GM21619 (cell line): ENCODE measurements around the gene MSL2.
"Not testable (repeated sequence)": the region's sequence is repeated elsewhere in the genome, so short reads cannot be mapped to it uniquely, and the experiment has no call there.

ENCODE experiments used
- ATAC-seq: cut with Tn5 transposase; IDR thresholded peaks from one replicate; pipeline ENCODE4 v1.9.1; 2021; ENCODE audit not compliant: unreplicated experiment

Gene MSL2

GRCh38 chr3:136146981-136147729, 49.0 kb downstream of the MSL2 start:
- ATAC-seq: no peak

DNA sequence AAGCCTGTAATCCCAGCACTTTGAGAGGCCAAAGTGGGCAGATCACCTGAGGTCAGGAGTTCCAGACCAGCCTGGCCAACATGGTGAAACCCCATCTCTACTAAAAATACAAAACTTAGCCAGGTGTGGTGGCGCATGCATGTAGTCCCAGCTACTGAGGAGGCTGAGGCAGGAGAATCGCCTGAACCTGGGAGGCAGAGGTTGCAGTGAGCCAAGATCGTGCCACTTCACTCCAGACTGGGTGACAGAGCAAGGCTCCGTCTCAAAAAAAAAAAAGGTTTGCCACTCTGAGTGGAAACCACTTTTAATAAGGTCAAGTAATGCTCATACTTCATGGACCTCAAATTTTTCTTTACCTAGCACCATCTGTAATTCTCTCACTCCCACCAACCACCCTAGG, 51.7 kb downstream of the MSL2 start:
- ATAC-seq: not testable (repeated sequence)

DNA sequence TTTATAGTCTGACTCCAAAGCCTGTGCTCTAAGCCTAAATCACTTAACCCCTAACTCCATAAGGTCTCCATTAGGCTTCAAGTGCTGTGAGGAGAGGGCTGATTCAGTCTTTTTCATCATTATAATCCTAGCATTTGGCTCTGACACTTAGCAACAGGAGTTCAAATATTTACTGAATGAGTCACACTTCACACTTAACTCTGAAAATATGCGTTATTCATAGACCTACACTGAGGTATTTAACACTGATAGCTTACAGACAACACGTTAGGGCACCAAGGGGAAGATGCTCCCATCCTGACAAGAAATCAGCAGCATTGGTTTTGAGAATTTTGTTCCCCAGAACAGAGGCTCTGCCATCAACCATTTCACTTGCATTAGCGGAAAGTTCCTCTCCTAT, 53.5 kb downstream of the MSL2 start:
- no peak for ATAC-seq

DNA sequence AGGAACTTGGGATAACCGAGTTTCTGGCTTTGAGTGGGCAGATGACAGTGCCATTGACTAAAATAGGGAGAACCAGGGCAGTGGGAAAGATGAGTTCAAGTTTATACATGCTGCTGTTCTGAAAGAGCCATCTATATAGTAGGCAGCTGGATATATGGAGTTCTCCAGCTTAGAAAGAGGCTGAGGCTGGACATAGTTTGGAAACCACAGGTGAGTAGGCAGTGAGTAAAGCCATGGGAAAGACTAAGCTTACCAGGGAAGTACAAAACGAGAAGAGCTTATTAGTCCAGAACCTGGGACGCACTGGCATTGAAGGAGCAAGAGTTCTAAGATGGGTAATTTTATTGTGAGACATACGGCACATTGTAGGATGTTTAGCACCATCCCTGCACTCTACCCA, 54.2 kb downstream of the MSL2 start:
- ATAC-seq: no peak

DNA sequence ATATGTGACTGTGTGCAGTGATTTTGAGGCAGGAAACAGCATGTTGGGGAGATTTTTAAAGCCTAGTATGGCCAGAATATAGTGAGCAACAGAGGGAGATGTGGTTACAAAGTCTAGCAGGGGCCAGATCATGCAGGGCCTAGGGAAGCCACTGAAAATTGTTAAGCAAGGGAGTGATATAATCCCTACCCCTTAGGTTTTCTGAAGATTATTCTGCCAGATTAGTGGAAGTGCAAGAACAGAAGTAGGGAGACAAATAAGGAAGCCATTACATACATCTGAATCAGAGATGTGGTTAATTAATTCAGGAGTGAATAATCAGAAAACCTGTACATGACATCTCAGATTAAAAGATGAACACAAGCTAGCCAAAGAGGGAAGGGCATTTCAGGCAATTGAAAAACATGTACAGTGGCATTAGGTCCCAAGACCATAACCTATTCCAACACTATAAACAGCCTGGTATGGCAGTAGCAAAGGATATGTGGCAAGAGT, 54.8 kb downstream of the MSL2 start:
- ATAC-seq: no peak

DNA sequence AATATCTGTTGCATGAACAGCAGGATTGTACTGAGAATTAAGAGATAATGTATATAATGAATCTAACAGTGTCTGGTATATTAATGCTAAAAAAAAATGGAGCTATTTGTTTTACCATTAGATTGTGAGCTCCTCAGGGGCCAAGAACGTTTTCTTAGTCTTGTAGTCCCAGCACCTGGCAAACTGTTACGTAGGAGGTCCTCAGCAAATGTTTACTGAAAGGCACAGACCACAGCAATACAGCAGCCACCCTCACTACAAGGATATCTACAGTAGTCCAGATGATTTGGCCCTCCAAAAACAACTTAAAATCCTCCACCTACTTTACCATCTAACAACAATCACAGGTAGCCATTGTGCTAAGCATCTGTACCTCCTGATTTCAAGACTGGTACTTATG, 59.7 kb downstream of the MSL2 start:
- no peak for ATAC-seq

- no peak for ATAC-seq
Measured at GRCh38 chr3:136135039-136135802, 60.9 kb downstream of the MSL2 start.

GRCh38 chr3:136134091-136134490, 62.0 kb downstream of the MSL2 start:
- ATAC-seq: no peak

- not testable (repeated sequence) for ATAC-seq
Measured at GRCh38 chr3:136131647-136132046, 64.5 kb downstream of the MSL2 start.

- no peak for ATAC-seq
Measured at GRCh38 chr3:136122006-136122405, 74.1 kb downstream of the MSL2 start.

DNA sequence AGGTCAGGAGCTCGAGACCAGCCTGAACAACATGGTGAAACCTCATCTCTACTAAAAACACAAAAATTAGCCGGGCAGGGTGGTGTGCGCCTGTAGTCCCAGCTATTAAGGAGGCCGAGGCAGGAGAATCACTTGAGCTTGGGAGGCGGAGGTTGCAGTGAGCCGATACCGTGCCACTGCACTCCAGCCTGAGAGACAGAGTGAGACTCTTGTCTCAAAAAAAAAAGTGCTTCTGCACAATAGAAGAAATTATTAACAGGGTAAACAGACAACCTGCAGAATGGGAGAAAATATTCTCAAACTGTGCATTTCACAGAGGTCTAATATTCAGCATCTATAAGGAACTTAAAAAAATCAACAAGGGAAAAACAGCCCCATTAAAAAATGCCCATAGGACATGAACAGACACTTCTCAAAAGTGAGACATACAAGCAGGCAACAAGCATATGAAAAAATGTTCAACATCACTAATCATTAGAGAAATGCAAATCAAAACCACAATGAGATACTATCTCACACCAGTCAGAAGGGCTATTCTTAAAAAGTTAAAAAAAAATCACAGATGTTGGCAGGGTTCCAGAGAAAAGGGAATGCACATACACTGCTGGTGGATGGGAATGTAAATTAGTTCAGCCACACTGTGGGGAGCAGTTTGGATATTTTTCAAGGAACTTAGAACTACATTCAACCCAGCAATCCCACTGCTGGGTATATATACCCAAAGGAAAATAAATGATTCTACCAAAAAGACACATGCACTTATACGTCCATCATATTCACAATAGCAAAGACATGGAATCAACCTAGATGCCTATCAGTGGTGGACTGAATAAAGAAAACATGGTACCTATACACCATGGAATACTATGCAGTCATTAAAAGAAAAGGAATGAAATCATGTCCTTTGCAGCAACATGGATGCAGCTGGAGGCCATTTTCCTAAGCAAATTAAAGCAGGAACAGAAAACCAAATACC, 75.5 kb downstream of the MSL2 start:
- ATAC-seq: peak; percentile 83

DNA sequence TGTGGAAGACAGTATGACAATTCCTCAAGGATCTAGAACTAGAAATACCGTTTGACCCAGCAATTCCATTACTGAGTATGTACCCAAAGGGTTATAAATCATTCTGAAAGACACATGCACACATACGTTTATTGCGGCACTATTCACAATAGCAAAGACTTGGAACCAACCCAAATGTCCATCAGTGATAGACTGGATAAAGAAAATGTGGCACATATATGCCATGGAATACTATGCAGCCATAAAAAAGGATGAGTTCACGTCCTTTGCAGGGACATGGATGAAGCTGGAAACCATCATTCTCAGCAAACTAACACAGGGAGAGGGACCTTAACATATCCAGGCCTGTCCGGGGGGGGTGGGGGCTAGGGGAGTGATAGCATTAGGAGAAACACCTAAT, 76.4 kb downstream of the MSL2 start:
- ATAC-seq: not testable (repeated sequence)

DNA sequence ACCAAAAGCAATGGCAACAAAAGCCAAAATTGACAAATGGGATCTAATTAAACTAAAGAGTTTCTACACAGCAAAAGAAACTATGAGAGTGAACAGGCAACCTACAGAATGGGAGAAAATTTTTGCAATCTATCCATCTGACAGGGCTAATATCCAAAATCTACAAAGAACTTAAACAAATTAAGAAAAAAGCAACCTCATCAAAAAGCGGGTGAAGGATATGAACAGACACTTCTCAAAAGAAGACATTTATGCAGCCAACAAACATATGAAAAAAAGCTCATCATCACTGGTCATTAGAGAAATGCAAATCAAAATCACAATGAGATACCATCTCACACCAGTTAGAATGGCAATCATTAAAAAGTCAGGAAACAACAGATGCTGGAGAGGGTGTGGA, 76.8 kb downstream of the MSL2 start:
- not testable (repeated sequence) for ATAC-seq

DNA sequence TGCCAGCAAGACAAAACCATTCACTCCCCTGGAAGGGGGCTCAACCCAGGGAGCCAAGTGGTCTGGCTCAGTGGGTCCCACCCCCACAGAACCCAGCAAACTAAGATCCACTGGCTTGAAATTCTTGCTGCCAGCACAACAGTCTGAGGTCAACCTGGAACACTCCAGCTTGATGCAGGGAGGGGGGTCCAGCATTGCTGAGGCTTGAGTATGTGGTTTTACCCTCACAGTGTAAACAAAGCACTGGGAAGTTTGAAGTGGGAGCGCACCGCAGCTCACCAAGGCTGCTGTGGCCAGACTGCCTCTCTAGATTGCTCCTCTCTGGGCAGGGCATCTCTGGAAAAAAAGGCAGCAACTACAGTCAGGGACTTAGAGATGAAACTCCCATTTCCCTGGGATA, 81.7 kb downstream of the MSL2 start:
- ATAC-seq: no peak

DNA sequence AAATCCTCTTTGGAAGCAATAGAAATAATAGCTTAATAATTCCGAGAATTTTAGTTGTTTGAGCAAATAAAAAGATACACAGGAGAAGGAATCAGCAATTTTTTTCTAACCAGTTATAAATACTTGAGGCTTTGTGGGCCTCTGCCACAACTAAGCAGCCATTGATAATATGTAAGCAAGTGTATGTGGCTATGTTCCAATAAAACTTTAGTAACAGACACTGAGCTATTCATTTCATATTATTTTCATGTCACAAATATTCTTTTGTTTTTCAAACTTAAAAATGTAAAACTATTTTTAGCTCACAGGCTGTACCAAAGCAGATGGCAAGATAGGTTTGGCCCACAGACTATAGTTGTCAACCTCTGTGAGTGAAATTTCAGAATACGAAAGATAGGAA, 85.7 kb downstream of the MSL2 start:
- no peak for ATAC-seq

DNA sequence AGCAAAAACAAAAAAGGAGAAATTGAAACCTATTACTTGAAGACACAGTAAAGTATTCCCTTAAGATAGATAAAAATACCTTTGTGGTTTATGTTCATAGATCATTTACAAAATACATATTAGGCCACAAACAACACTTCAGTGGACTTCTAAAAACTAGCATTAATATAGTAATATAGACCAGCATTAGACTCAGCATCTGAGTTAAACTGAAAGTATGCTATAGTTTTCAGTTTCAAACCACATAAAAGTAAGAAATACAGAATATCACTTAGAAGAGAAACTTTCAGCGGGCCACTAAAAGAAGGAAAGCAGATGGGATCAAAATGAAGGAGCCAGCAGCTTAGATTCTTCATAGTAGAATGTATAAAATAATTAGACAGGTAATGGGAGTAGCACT, 86.6 kb downstream of the MSL2 start:
- peak; percentile 99 for ATAC-seq

DNA sequence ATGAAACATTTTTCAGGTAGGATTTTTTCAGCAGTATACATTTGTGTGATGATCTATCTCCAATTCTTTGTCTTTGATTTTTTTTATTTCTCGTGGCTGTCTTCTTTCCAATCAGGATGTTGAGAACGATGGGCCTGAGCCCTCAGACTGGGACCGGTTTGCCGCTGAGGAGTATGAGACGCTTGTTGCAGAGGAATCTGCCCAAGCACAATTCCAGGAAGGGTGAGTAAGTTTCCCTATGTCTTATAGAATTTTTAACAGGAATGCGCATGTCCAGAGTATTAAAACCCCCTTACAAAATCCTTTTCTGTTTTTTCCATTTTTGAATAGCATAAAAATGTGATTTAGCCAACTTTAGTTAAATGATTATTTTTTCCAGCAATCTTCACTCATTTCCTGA, 90.0 kb downstream of the MSL2 start:
- ATAC-seq: no peak

GRCh38 chr3:136105044-136105443, 91.1 kb downstream of the MSL2 start:
- no peak for ATAC-seq
